ENCODE results near the gene TFCP2L1.

TFCP2L1 gene

DNA sequence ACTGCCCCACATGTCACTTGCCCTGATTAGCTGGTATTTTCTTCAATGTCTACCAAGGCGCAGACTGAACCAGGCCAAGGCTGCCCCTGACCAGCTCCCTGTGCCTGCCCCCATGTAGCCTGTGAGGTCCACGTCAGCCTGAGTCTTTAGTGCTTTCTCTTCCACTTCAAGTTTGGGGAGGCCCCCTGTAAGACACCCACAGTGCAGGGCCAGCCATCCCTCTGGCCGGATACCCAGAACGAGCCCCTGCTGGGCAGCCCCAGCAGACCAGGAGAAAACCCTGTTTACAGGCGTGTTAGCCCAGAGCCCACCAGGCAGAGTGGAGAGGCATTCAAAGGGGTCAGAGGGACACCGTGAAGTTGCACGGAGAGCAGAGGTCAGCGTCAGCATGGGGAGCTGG is 92.4 kb downstream of the TFCP2L1 start:
- DNase-seq, result no peak

DNA sequence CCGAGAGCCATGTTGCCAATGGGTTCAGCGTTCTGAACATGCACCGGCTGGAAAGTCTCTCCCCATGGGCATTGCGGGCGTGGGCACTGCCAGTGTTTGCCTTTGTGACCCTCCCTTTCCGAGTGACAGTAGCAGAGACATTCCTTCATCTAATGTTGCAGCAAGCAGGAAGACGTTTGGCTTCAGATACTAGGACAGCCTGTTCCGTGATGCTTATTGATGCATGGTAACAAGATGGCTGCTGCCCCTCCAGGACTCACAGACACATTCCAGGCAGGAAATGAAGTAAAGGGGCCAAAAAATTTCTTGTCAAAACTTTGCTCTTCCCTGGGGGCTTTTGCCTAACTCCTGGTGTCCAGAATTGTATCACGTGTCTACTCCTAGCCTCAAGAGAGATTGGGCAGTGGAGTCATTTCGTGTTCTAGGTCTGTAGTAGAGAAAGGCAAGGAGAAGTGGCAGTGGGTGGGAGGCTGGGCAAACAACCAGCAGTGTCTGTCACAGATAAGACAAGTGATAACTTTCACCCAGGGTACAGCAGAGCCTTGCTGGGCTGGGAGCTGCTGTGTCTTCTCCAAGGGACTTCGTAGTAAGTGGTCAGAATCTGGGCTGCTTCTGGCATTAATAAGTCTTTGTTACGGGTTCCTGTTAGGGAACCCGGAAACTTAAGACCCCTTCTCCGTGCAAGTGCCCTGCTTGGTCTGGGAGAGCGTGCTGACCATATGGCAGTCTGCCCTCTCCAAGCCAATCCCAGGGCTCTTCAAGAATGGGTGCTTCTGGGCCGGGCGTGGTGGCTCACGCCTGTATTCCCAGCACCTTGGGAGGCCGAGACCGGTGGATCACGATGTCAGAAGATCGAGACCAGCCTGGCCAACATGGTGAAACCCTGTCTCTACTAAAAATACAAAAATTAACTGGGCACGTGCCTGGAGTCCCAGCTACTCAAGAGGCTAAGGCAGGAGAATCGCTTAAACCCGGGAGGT is 93.5 kb downstream of the TFCP2L1 start:
- DNase-seq, result peak; percentile 11

DNA sequence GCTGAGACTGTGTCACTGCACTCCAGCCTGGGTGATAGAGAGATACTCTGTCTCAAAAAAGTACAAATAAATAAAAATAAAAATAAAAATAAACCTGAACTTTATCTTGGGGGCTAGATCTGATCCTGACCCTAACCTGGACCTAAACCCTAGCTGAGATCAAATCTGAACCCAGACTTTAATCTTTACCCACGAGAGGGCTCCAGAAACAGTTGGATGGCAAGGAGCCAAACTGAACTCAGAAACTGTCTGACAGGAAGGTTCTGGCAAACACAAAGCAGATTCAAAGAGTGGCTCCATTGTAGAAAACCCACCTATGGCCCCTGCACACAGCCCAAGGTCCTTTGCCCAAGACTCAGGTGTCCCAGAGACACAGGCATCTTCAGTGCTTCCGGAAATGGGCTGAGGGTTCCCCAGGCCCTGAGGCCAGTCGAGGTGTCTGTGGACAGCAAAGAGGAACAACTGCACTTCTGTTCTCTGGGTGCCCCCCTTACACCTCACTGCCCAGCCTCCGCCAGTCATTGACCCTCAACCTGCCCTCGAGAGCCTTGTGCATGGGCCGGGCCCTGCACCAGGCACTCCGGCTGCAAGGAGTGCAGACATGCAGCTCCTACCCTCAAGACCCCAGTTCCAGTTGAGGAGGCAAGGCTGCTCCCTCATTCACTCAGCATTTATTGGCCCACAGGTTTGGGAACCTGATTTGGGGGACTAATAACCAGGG is 95.2 kb downstream of the TFCP2L1 start:
- DNase-seq, result peak; percentile 7

DNA sequence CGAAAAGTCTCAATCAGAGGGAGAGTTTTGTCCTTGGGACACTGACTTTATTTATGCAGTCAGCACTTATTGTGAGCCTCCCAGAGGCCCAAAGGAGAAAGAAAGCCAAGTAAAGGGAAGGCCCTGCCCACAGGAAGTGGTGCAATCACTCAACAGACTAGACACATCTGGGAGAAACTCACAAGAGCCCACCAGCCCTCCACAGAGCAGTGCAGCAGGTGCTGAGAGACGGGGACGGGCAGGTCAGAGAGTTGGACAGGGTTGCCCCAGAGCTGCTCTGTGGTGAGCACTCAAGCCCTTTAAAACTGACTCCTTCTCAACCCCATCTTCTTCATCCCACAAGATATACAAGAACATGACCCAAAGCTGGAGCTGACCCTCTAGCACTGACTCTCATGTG is 96.0 kb downstream of the TFCP2L1 start:
- DNase-seq, result peak; percentile 21

DNA sequence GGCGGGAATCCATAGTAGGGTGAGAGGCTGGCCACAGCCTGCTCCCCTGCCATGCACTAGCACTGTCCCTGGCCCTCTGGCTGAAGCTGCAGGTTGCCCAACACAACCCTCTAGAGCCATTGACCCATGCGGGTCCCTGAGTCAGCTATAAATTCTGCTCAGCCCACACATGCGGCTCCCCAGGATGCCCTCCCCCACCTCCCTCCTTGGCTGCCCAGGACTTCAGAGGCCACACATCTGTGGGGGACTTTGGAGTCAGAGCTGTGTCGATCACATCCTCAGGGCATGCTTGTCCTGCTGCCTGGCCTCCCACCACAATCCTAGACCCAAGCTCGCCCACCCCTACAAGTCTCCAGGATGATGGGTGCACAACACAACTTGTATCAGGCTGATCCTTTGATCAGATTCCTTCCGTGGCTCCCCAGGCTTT is 97.0 kb downstream of the TFCP2L1 start:
- DNase-seq, result no peak

DNA sequence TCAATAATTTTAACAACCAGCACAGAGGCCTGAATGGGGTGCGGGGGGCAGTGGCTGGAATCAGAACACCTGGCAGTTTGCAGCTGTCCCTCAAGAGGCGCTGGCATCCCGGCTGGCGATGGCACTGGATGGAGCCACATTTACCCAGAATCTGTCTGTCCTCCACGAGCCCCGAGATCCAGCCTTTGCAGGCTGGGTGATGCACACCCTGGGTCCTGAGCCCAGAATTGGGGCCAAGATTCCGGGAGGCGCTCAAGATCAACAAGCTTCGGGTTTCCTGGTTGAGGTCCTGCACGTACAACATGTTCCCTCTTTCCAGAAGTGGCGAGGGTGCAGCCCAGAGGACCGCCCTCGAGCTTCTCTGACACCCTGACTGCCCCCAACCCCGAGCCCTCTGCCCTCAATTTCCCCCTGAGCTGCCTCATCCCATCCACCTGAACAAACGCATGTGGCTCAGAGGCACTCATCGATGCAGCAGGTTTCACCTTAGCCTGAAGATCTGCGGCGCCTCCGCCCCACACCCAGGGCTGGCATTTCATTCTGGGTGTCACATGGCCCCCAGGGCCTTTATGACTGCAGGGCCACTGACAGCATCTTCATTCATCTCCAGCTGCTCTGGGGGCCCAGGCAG is 97.5 kb downstream of the TFCP2L1 start:
- DNase-seq, result no peak

DNA sequence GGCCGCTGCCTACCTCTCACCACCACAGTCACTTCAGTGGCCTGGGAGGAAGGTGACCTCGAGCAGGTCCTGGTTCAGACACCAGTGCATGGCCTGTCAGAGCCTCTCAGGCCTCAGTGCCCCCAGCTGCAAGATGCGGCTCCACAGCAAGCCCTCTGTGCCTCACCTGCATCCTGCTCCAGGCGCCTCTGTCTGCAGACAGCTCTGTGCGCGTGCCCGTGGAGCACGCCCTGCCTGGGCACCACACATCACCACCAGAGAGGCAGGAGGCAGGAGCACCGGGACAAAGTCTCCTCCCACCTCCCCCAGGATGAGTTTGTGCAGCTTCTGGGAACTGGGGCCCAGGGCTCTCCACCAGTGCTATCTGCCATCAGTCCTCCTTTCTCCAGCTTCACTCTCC is 98.7 kb downstream of the TFCP2L1 start:
- no peak for DNase-seq

DNA sequence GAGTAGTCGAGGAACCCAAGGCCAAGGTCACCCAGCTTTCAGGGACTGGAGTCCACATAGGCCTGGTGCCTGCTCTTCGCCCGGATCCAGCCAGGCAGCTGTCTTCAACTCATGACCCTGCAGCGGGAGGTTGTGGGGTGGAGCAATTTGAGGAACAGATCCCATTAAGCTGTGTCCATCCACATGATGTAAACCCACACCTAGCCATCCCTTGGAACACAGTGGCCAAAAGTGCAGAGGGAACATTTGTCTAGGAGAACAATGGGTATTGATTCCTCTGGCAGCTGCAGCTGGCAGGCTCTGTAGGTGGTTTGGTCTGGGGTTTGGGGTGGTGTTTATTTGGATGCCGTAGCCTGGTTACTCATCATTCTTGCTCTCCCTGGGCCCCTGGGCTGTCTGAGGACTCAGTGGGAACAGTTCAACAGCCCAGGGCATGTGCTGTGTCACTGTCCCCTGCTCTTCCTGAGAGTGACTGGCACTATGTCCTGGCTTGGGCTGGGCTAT is 99.4 kb downstream of the TFCP2L1 start:
- DNase-seq, result no peak

DNA sequence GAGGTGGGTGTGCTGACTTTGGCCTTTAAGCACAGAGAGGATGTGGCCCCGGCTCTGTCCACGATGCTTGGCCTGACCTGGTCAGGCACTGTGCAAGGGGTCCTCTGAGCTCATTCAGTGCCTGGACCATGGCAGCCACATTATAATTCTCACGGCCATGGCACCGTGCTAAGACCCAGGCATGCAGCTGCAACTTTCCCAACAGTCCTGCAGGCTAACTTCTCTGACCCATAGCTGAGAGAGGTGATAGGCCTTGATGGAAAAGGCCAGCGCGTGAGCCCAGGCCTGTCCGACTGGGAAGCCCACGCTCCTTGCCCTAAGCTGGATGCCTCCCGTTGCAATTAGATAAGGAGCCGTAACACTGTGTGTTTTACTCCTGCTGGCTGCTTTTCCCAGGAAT is 99.9 kb downstream of the TFCP2L1 start:
- DNase-seq, result no peak

DNA sequence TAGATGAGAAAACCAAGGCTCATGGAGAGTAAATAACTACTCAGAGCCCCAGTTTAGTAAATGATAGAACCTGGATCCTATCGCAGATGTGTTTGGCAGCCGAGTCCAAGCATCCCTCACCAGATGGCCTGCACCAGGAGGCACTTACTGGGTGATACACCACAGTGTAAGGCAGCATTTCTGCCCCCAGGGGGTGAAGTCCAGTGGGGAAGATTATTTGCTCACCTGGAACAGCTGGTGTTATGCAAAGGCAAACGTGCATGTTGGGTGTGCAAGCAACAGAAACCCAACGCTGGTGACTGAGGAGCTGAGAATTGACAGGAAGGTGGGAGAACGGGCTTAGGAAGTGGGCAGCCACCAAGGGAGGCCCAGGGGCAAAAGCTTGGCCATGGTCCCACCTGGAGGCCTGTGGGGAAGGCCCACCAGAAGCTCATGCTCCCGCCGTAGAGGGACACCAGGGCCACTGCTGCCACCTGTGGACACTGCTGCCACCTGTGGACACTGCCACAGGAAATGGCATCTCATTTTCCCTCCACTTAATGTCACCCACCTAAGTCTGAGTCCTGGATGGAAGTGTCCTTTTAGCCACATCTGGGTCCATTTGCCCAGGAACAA is 100.6 kb downstream of the TFCP2L1 start:
- no peak for DNase-seq

DNA sequence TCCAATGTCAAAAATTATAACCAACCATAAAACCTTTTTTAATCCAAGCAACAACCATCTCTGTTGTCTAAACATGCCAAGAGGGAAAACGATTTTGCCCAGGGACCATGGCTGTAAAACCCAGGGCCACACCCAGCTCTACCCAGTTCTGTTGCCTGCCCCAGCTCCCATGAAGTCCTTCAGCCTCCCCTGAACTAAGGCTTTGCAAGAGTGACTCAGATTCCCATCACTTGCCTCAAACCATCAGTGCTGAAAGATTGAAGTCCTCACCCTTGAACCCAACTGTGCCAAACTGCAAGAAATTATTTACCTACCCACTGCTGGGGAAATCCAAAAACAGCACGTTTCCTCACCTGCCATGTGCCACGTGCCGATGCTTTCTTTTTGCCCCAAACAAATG is 102.5 kb downstream of the TFCP2L1 start:
- DNase-seq, result no peak

DNA sequence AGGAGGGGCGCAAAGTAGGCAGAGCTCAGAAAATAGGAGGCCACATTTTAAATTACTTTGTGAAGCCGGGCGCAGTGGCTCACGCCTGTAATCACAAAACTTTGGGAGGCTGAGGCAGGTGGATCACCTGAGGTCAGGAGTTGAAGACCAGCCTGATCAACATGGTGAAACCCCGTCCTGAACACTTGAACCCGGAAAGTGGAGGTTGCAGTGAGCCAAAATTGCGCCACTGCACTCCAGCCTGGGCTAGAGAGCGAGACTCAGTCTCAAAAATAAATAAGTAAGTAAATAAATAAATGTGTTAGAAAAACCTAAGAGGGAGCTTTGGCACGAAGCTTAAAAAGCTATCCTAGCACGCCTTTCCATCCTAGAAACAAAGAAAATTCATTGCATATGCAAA is 105.5 kb downstream of the TFCP2L1 start:
- DNase-seq, result no peak

DNA sequence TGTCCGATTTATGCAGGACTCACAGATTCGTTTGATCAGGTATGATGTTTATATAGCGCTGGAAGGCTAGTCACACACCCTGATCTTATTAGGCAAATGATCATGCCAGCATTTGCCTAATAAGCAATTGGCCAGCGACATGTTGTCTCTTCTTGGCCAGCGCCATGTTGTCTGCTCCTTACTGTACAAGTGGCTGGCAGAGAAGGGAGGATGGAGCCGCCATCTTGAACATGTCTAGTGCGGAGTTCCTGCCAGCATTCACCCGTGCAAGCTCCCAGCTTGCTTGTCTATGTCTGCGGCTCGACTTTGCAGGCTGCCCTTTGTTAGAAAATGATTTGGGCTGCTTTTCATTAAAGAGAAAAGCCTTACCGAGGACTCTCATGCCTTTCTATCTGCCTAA is 106.3 kb downstream of the TFCP2L1 start:
- no peak for DNase-seq

DNA sequence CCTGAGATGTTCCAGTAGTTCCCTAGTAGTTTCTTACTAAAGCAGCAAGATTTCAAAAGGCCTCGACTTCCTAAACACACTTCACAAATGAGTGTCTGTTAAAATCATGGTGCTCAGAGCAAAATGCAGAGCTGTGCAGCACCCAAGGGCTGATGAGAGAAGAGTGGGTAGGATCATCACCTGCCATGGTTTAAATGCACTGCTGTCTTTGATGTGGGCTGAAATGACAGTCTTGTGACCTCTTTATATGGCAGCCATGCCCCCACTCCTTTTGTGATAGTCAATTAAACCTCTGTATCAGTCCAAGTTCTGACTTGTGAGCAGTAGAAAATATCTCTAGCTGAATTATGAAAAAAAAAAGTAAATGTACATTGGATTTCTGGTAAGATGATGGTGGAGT is 107.1 kb downstream of the TFCP2L1 start:
- DNase-seq, result no peak

DNA sequence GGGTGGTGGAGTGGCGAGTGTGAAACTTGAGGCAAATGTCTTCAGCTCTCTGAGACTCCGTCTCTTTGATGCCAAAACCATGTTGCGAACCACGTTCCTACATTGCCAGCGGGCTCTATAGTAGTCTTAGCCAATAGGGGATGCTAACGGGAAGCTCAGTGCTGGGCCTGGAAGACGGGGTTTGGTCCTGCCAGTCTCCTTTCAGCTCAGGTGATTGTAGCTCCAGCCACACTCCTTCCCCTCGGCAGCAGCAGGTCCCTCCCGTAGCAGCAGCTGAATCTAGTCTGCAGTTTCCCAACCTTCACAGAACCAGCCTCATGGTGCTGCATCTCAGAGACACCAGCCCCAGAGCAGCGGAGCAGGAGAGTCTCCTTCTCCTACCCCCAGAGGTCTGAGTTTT is 109.7 kb downstream of the TFCP2L1 start:
- no peak for DNase-seq

DNA sequence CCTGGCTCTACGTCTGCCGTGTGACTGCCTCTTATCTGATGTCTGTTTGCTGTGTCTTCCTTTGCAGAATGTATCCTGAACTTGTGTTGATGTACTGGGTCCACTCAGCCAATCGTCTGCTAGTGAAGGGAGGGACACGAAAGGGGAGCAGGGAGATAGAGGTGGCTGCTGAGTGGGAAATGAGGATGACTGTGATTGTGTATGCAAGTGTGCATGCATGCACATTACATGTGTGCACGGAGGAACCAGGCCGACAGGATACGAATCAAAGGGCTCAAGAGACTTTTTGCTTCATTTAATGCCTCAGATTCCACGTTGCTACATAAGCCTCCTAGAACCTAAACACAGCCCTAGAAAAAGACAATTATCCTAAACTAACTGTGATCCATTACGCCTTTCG is 111.2 kb downstream of the TFCP2L1 start:
- DNase-seq, result no peak

DNA sequence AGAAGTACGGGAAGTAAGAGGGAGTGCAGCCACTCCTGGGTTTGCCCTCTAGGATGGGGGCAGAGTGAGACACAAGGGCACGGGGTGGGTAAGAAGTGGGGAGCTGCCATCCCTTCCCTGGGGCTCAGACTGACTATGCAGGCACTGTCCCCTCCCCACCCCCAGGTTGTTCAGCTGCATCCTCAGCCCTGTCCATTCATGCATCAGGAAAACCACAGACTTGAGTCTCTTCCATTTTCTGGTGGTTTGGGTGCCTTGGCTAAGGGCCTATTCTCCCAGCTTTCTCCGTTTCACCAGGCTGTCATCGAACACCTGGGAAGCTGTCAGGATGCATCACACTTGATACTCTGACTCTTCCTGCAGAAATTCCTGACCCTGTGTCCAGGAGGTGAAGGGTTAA is 111.9 kb downstream of the TFCP2L1 start:
- DNase-seq, result no peak

DNA sequence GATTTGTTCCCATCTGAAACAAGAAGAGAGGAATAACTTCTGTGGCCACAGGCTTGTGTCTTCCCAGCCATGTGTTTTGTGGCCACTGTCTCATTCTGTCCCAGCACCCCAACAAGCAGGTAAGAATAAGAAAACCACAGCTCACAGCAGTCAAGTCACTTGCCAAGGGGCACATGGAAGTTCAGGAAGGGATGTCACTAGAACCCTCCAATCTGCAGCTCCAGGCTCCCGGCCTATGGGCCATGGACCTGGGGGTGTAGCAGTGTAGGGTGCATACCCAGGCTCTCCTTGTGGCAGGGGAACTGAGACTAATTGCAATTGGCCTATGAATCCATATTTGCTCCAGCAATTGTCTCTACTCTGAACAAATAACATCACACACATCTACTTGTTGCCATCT is 112.5 kb downstream of the TFCP2L1 start:
- no peak for DNase-seq

DNA sequence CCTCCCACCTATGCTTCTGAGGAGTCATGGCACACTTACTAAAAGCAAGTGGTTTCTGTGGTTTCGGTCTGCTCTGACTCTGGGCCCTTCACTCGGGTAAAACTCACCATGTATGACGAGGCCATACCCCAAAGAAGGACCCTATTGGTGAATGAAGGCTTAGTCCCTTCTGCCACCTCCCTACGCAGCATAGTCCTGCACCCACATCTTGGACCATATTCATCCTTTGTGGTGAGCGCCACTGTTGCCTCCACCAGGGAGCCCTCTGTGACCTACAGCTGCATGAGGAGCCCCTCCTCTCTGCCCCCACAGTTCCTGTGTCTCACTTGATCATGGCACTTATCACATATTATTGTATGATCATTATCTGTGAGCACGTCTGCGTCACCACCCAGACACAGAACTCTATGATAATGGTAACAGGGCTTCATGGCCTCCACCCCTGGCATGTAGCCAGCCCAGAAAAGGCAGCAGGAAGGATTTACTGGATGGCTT is 113.3 kb downstream of the TFCP2L1 start:
- DNase-seq, result peak; percentile 2

DNA sequence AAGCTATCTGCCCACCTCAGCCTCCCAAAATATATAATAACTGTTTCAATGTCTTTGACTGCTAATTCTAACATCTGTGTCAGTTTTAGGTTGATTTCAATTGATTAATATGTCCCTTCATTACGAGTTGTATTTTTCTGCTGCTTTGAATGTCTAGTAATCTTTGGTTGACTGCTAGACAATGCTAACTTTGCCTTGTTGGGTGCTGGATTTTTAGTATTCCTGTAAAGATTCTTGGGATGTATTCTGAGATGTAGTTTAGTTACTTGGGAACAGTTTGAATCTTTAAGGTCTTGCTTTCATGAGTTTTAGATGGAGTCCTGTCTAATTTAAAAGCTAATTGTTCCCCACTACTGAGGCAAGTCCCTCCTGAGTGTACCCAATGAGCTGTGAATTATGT is 114.4 kb downstream of the TFCP2L1 start:
- no peak for DNase-seq

DNA sequence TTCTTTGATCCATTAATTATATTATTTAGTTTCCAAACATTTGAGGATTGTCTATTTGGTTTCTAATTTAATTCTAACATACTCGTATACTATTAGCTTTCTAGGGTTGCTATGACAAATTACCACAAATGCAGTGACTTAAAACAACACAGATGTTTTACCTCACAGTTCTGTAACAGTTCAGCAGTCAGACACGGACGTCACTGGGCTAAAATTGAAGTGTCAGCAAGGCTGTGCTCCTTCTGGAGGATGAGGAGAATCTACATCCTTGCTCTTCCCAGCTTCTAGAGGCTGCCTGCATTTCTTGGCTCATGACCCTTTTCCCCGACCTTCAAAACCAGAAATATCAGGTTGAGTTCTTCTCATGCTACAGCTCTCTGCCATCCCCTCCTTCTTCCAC is 117.6 kb downstream of the TFCP2L1 start:
- DNase-seq, result no peak

Measured in OCI-M1 (cell line).